ENCODE results near the gene GNRH2. TPM values are rescaled to one million over a fixed set of nuclear protein-coding genes. Genes with fewer than 3 reads are reported as not detected.

The GNRH2 gene
- total RNA-seq, 1 donor from 2014 or later: not detected

Other genes with a start within 250 kb of the GNRH2 start
- 0.13 and 0.63 TPM in 2 replicates for gene CPXM1, start 243.0 kb upstream of the GNRH2 start, total RNA-seq
- not detected in 2 replicates for gene C20orf141, start 228.6 kb upstream of the GNRH2 start, total RNA-seq
- not detected in 2 replicates for gene TMEM239, start 227.3 kb upstream of the GNRH2 start, total RNA-seq
- 9.6 and 20.2 TPM in 2 replicates for gene PCED1A, start 203.0 kb upstream of the GNRH2 start, total RNA-seq
- gene VPS16, start 202.9 kb upstream of the GNRH2 start, total RNA-seq: 32.5 and 36.5 TPM in 2 replicates
- 18.7 and 25.7 TPM in 2 replicates for gene PTPRA, start 170.1 kb upstream of the GNRH2 start, total RNA-seq
- gene MRPS26, start 2.4 kb downstream of the GNRH2 start, total RNA-seq: 29.6 and 32.7 TPM in 2 replicates
- not detected in 2 replicates for gene OXT, start 28.0 kb downstream of the GNRH2 start, total RNA-seq
- not detected in 2 replicates for gene AVP, start 41.1 kb downstream of the GNRH2 start, total RNA-seq
- gene FASTKD5, start 116.2 kb downstream of the GNRH2 start, total RNA-seq: 16.0 and 17.7 TPM in 2 replicates
- gene UBOX5, start 116.2 kb downstream of the GNRH2 start, total RNA-seq: 1.8 and 3.2 TPM in 2 replicates
- gene LZTS3, start 129.9 kb downstream of the GNRH2 start, total RNA-seq: 3.5 and 7.6 TPM in 2 replicates
- gene DDRGK1, start 161.1 kb downstream of the GNRH2 start, total RNA-seq: 21.7 and 30.8 TPM in 2 replicates
- gene ITPA, start 165.9 kb downstream of the GNRH2 start, total RNA-seq: 42.4 and 43.0 TPM in 2 replicates
- 6.9 and 26.0 TPM in 2 replicates for gene SLC4A11, start 195.6 kb downstream of the GNRH2 start, total RNA-seq

All from dermis microvascular lymphatic vessel endothelial cell (primary cell).